GM19023 (cell line): Measurements from ENCODE around the gene YIF1B.

Source experiments
- ATAC-seq: cut with Tn5 transposase; IDR thresholded peaks from one replicate; pipeline ENCODE4 v1.9.1; 2021; ENCODE audit warnings: mild to moderate bottlenecking, moderate library complexity; ENCODE audit not compliant: unreplicated experiment

YIF1B gene

GRCh38 chr19:38306236-38306635, 9.5 kb downstream of the YIF1B start:
- no peak for ATAC-seq

DNA sequence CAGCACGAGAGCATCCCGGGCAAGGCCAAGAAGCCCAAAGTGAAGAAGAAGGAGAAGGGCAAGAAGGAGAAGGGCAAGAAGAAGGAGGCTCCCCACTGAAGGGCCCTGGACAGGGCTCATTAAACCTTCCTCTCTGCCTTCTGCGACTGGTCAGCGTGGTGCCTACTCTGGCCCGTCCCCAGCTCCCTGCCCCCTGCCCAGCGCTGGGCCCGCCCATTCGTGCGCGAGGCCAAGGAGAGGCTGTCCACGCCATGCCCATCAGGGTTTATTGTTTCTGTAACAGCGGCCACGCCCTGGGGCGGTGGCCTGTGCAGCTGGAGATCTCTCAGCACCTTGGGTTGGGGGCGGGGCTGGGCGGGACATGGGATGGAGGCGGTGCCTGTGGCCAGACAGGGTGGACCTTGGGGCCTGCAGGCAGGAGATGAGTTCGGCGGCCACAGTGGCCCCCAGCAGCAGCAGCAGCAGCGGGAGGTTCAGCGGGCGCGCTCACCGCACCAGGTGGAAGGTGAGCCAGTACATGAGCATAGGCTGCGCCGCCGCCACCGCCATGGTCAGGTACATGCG, 10.8 kb downstream of the YIF1B start:
- ATAC-seq: no peak

GRCh38 chr19:38304352-38304865, 11.3 kb downstream of the YIF1B start:
- ATAC-seq: no peak

DNA sequence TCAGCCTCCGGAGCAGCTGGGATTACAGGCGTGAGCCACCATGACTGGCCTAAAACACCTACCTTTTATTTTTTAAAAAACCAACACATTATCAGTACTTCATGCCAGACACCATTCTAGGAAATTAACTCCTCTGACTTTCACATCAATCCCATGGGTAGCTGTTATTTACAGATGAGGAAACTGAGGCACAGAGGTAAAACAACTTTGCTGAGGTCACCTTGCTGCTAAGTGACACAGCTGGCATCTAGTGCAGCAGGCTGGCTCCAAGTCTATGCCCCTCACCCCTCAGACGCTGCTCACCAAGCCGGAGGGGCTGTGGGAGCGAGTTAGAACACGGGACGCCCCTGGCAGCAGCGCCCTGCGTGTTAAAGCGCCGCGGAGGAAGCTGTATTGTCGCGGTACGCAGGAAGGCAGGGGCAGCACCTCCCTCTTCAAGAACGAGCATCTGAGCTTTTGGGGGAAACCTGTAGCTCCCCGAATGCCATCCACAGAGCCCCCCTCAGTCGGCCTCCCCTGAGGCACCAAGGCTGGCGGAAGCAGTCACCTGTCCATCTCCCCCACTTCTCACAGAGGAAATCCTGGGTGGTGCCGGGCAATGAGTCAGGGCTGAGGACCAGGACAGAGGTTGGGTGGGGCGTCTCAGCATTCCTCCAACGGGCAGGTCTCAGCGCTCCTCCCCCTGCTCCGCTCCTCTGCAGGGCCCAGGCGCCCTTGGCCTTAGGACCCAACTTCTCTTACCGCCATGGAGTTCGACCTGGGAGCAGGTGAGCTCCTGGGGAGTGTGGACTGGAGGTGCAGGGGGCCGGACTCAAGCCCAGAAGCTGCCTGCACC, 12.0 kb downstream of the YIF1B start, which contains the start of gene C19orf33:
C19orf33 (plus strand) TSS at position 735 of the 835 bp plus-strand sequence; CDS start at position 746, 11 bp downstream.
- ATAC-seq: no peak

DNA sequence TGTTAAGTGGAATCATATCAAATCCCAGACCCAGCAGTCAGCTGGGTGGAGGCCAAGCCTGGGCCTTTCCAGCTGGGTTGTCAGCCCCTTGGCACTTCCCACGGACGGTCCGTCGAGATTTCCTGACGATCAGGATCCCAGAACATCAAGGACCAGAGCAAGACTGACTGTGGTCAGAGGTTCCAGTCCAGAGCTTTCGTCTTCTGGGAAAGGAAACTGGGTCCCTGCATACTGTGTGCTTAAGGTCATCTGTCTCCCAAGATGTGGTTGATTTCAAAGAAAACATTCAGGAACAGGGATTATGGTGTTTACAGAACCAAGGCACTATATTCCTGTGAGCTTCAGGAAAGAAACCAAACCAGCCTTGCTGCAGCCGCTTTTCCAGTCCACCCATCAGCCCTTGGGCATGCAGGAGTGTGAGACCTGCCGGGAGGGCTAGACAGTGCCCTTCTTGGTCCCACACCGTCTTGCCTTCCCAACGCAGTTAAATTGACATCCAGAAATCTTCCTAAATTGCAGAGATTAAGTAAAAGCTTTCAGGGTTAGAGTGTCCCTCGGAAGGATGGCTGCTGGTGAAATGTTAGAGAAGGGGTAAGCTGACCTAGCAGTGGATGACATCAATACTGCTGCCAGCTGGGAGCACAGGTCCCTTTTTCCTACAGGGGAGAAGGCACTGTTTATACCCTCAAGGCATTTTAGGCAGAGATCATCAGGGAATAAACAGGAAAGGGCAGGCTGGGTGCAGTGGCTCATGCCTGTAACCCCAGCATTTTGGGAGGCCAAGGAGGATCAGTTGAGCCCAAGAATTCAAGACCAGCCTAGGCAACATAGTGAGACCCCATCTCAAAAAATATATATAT, 16.7 kb downstream of the YIF1B start:
- ATAC-seq: no peak

- no peak for ATAC-seq
Observed at GRCh38 chr19:38294090-38294489, 21.7 kb downstream of the YIF1B start.

- no peak for ATAC-seq
Observed at GRCh38 chr19:38293281-38293680, 22.5 kb downstream of the YIF1B start.

- ATAC-seq: no peak
Observed at GRCh38 chr19:38291855-38292254, 23.9 kb downstream of the YIF1B start.

GRCh38 chr19:38290631-38291147, 25.1 kb downstream of the YIF1B start:
- no peak for ATAC-seq

DNA sequence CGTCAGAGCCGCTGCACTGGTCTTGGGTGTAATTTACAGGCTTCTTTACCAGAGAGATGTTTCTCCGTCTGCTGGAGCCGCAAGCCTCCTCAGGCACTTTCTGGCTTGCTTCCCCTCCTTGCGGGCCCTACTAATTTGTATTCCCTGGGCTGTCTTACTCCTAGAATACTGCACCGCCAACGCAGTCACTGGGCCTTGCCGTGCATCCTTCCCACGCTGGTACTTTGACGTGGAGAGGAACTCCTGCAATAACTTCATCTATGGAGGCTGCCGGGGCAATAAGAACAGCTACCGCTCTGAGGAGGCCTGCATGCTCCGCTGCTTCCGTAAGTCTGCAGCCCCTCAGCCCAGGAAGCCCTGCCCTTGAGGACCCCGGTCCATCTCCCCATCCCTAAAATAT, 25.8 kb downstream of the YIF1B start:
- no peak for ATAC-seq

- no peak for ATAC-seq
Observed at GRCh38 chr19:38288123-38288855, 27.5 kb downstream of the YIF1B start.

GRCh38 chr19:38287604-38288003, 28.1 kb downstream of the YIF1B start:
- no peak for ATAC-seq

GRCh38 chr19:38285567-38285966, 30.2 kb downstream of the YIF1B start:
- ATAC-seq: no peak

DNA sequence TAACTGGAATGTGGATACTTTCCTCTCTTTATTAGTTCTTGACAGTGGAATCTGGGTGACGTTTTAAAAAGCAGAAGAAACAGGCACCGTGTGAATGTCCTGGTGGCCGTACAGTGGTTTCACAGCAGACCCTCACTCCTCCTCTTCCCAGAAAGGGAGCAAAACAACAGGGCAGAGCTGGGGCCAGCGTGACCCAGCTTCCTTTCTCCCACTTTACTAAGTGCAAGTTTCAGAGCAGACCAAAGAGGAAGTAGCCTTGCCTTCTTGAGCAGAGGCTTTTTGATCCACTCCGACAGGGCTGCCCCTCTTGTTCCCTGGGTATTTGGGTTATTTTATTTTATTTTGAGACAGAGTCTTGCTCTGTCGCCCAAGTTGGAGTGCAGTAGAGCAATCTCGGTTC, 31.3 kb downstream of the YIF1B start:
- ATAC-seq: no peak

GRCh38 chr19:38283271-38283670, 32.5 kb downstream of the YIF1B start:
- no peak for ATAC-seq

DNA sequence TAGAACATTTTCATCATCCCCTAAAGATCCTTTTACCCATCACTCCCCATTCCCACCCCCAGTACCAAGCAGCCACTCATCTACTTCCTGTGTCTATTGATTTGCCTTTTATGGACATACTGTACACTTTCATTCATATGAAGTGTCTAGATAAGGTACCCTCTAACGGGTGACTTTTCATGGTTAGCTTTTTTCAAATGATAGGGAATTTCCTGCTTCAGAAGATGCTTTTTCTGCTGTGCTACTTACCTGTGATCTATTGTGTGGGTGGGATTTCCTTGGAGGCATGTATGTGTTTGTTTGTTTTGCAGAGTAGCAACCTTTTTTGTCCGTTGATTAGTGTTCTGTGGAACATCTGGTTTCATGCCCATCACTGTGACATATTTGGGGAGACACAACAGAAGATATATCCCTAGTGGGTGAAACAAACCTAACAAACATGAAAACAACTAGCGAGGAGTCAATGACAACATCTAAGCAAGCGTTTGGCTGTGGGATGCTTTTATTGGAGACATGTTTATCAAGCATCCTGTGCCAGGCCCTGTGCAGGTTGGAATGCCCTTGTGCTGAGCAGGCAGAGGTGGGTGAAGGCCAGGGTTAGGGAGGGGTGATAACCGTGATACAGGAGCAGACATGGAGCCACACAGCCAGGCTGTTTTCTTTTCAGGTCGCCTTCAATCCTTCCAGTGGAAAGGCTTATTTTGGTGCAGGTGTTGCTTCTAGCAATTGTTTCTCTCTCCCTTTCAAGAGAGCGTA, 33.8 kb downstream of the YIF1B start:
- no peak for ATAC-seq

GRCh38 chr19:38280030-38280921, 35.5 kb downstream of the YIF1B start:
- no peak for ATAC-seq

GRCh38 chr19:38278751-38279150, 37.0 kb downstream of the YIF1B start:
- ATAC-seq: no peak
